ENCODE data around the gene WDR1. TPM values are rescaled to one million over a fixed set of nuclear protein-coding genes. Genes with fewer than 3 reads are reported as not detected.

WDR1 gene
- polyA plus RNA-seq, 3 donors = 206 to 251 (median 243) TPM

DNA sequence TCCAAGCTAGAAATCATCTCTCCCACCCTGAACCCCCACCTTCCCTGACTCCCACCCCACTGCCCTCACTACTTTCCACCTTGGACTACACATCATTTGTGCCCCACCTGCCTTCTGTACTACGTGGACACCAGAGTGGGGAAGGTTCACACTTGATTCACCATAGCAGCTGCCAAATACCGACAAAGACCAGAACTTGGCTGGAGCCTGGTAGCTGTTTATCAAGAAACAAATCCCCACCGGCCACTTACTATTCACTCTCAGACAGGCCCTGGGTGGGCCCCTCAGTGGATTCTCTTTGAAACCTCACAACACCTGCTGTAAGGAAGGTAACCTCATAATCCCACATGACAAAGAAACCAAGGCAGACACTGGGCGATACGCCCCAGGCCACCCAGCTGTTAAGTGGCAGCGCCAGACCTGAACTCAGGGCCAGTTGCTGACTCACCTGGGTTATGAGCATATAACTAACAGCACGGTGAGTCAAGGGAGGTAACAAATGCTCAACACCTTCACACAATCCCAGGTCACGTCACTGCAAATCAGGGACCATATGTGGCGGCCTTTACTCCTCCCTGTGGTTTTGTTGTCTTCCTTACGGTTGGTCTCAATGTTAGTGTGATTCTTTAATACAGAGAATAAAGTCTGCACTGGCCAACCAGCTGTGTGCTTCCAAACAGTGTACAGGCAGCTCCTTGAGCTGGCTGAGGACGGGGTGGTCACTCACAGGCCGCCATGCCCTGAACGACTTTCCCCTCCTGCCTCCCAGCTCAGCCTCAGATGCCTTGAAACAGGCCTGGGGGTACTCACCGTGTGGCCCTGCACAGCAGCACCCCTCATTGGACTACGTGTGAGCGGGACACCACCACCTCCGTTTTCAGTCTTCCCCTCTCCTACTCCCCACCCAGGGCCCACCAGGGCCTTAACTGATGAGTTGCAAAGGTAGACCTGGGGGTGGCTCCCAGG is 7.5 kb downstream of the WDR1 start:
- no peaks in the 10 kb centered on the region for H3K9me3 Mint-ChIP-seq
- H3K27ac ChIP-seq (ENCODE audit: low read depth in 1 of 2, low read length in 2 of 2) = peak overlapping the region in 1 of 2 donors; percentile 69
- no peak overlapping the region for H2AFZ ChIP-seq (ENCODE audit: insufficient read depth, low read depth, low read length, poor library complexity, severe bottlenecking)
- H3K4me1 Mint-ChIP-seq = peaks cover 82% of the 10 kb centered on the region
- H3K4me3 ChIP-seq (replicated peaks in 1 of 3; ENCODE audit: low read depth in 2 of 3, low read length in 3 of 3) = no peak overlapping the region
- peaks cover 100% of the 10 kb centered on the region for H3K79me2 ChIP-seq (ENCODE audit: insufficient read depth, low read length)
- no peak overlapping the region for H3K9ac ChIP-seq (ENCODE audit: insufficient read depth, low read length, poor library complexity, severe bottlenecking)
- TF ChIP-seq, protein P1, sequence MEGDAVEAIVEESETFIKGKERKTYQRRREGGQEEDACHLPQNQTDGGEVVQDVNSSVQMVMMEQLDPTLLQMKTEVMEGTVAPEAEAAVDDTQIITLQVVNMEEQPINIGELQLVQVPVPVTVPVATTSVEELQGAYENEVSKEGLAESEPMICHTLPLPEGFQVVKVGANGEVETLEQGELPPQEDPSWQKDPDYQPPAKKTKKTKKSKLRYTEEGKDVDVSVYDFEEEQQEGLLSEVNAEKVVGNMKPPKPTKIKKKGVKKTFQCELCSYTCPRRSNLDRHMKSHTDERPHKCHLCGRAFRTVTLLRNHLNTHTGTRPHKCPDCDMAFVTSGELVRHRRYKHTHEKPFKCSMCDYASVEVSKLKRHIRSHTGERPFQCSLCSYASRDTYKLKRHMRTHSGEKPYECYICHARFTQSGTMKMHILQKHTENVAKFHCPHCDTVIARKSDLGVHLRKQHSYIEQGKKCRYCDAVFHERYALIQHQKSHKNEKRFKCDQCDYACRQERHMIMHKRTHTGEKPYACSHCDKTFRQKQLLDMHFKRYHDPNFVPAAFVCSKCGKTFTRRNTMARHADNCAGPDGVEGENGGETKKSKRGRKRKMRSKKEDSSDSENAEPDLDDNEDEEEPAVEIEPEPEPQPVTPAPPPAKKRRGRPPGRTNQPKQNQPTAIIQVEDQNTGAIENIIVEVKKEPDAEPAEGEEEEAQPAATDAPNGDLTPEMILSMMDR (IDR thresholded peaks at IDR 0.05) = no peak
- H3K36me3 ChIP-seq (replicated peaks in 1 of 2; ENCODE audit: control insufficient read depth in 1 of 2, insufficient read depth in 2 of 2, low read length in 2 of 2) = peaks cover 84 to 97% of the 10 kb centered on the region in 2 donors
- no peak for DNase-seq
- WGBS (ENCODE audit: insufficient coverage) = 96% methylated on average over 13 of the region's 17 CpGs
- peak overlapping the region in 6 of 7 donors; percentile 45 to 88 (median 66) for H3K27ac Mint-ChIP-seq
- intact Hi-C loops (cut with micrococcal nuclease) = no loop called here
- no peak overlapping the region for H3K4me3 Mint-ChIP-seq
- no peaks in the 10 kb centered on the region for H3K27me3 ChIP-seq (ENCODE audit: control insufficient read depth in 2 of 2, insufficient read depth in 2 of 2, low read length in 2 of 2)
- H3K27me3 Mint-ChIP-seq (ENCODE audit: low read depth in 3 of 3) = peaks cover 0 to 4% (median 2%) of the 10 kb centered on the region in 3 donors
- H3K36me3 Mint-ChIP-seq = peaks cover 84 to 93% of the 10 kb centered on the region in 2 donors
- H3K4me1 ChIP-seq (ENCODE audit: control insufficient read depth in 1 of 2, insufficient read depth in 2 of 2, low read length in 2 of 2) = peaks cover 22 to 48% of the 10 kb centered on the region in 2 donors
- no peak overlapping the region for H3K4me2 ChIP-seq (replicated peaks; ENCODE audit: extremely low read depth, low read length, poor library complexity, severe bottlenecking)
- peaks cover 100% of the 10 kb centered on the region for H4K20me1 ChIP-seq (ENCODE audit: insufficient read depth, low read length)
- no peaks in the 10 kb centered on the region for H3K9me3 ChIP-seq (replicated peaks in 1 of 2; ENCODE audit: control insufficient read depth in 1 of 2, insufficient read depth in 1 of 2, low read length in 2 of 2)

DNA sequence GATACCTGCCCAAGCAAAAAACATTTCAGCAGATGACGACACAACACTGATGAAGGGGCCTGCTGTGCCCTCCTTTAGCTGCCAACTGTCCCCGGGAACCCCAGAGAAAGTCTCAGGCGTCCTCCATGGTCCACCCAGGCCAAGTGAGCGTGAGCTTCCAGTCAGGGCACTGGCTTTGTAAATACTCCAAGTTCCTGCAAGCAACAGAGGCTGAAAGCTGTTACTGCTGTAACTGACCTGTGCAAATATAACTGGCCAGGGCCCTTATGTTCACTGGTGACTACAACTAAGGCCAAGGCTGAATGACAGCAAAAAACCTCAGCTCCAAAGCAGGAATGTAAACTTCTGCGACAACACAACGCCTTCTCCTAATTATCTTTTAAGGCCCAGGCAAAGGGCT is 8.2 kb downstream of the WDR1 start:
- H3K36me3 ChIP-seq (replicated peaks in 1 of 2; ENCODE audit: control insufficient read depth in 1 of 2, insufficient read depth in 2 of 2, low read length in 2 of 2) = peaks cover 80 to 97% of the 10 kb centered on the region in 2 donors
- H4K20me1 ChIP-seq (ENCODE audit: insufficient read depth, low read length) = peaks cover 100% of the 10 kb centered on the region
- no peak overlapping the region for H2AFZ ChIP-seq (ENCODE audit: insufficient read depth, low read depth, low read length, poor library complexity, severe bottlenecking)
- TF ChIP-seq, protein P1 (IDR thresholded peaks at IDR 0.05) = no peak
- intact Hi-C loops (cut with micrococcal nuclease) = no loop called here
- H3K27me3 ChIP-seq (ENCODE audit: control insufficient read depth in 2 of 2, insufficient read depth in 2 of 2, low read length in 2 of 2) = no peaks in the 10 kb centered on the region
- no peak overlapping the region for H3K4me2 ChIP-seq (replicated peaks; ENCODE audit: extremely low read depth, low read length, poor library complexity, severe bottlenecking)
- Mint-ChIP-seq H3K27ac (peak overlapping the region in 6 of 7 donors; percentile 19 to 88 (median 80)), H3K36me3 (peaks cover 83 to 92% of the 10 kb centered on the region in 2 donors), H3K4me1 (peaks cover 79% of the 10 kb centered on the region), H3K4me3 (no peak overlapping the region), H3K9me3 (no peaks in the 10 kb centered on the region), H3K27me3 (ENCODE audit: low read depth in 3 of 3) (peaks cover 0 to 4% (median 2%) of the 10 kb centered on the region in 3 donors)
- no peaks in the 10 kb centered on the region for H3K9me3 ChIP-seq (replicated peaks in 1 of 2; ENCODE audit: control insufficient read depth in 1 of 2, insufficient read depth in 1 of 2, low read length in 2 of 2)
- peaks cover 22 to 42% of the 10 kb centered on the region in 2 donors for H3K4me1 ChIP-seq (ENCODE audit: control insufficient read depth in 1 of 2, insufficient read depth in 2 of 2, low read length in 2 of 2)
- H3K4me3 ChIP-seq (replicated peaks in 1 of 3; ENCODE audit: low read depth in 2 of 3, low read length in 3 of 3) = no peak overlapping the region
- H3K9ac ChIP-seq (ENCODE audit: insufficient read depth, low read length, poor library complexity, severe bottlenecking) = no peak overlapping the region
- peak overlapping the region in 1 of 2 donors; percentile 69 for H3K27ac ChIP-seq (ENCODE audit: low read depth in 1 of 2, low read length in 2 of 2)
- peaks cover 100% of the 10 kb centered on the region for H3K79me2 ChIP-seq (ENCODE audit: insufficient read depth, low read length)
- DNase-seq = no peak
- 94% methylated on average over 6 of the region's 6 CpGs for WGBS (ENCODE audit: insufficient coverage)

Measured in CD14-positive monocyte (primary cell).